Fibroblast of skin of abdomen (primary cell): Measurements from ENCODE around the gene GTSE1.
"Not testable (repeated sequence)": the region's sequence is repeated elsewhere in the genome, so short reads cannot be mapped to it uniquely, and the experiment has no call there.

Experiments
- DNase-seq: peaks from one replicate; pipeline ENCODE4 v3.0.0-alpha.2; 2013

The GTSE1 gene

GRCh38 chr22:46295277-46295971, 1.2 kb upstream of the GTSE1 start:
- no peak for DNase-seq

- peak; percentile 36 for DNase-seq
These were observed 612 bp downstream of the GTSE1 start for GRCh38 chr22:46297151-46297812.

- DNase-seq, result no peak
These were observed 2.4 kb downstream of the GTSE1 start for GRCh38 chr22:46299101-46299500.

GRCh38 chr22:46300491-46300890, 3.8 kb downstream of the GTSE1 start:
- no peak for DNase-seq

- no peak for DNase-seq
These were observed 6.8 kb downstream of the GTSE1 start for GRCh38 chr22:46303347-46303965.

- DNase-seq, result no peak
These were observed 11.8 kb downstream of the GTSE1 start for GRCh38 chr22:46308283-46308988.

GRCh38 chr22:46309526-46310085, 12.9 kb downstream of the GTSE1 start:
- no peak for DNase-seq

GRCh38 chr22:46312056-46312455, 15.4 kb downstream of the GTSE1 start:
- no peak for DNase-seq

- DNase-seq, result not testable (repeated sequence)
These were observed 16.2 kb downstream of the GTSE1 start for GRCh38 chr22:46312848-46313247.

- no peak for DNase-seq
These were observed 19.3 kb downstream of the GTSE1 start for GRCh38 chr22:46315976-46316375.

- DNase-seq, result no peak
These were observed 21.0 kb downstream of the GTSE1 start for GRCh38 chr22:46317646-46318045.

- no peak for DNase-seq
These were observed 21.9 kb downstream of the GTSE1 start for GRCh38 chr22:46318576-46318975.

- no peak for DNase-seq
These were observed 22.6 kb downstream of the GTSE1 start for GRCh38 chr22:46319319-46319718.

- no peak for DNase-seq
These were observed 23.6 kb downstream of the GTSE1 start for GRCh38 chr22:46320166-46320710.

- no peak for DNase-seq
These were observed 24.2 kb downstream of the GTSE1 start for GRCh38 chr22:46320716-46321386.

- DNase-seq, result no peak
These were observed 26.0 kb downstream of the GTSE1 start for GRCh38 chr22:46322711-46323110.

GRCh38 chr22:46323162-46323561, 26.5 kb downstream of the GTSE1 start:
- DNase-seq, result no peak

GRCh38 chr22:46326066-46326680, 29.5 kb downstream of the GTSE1 start:
- no peak for DNase-seq

- no peak for DNase-seq
These were observed 31.2 kb downstream of the GTSE1 start for GRCh38 chr22:46327691-46328465.

GRCh38 chr22:46328797-46329196, 32.1 kb downstream of the GTSE1 start:
- no peak for DNase-seq

GRCh38 chr22:46329616-46330015, 32.9 kb downstream of the GTSE1 start:
- DNase-seq, result no peak
